RWPE1 (cell line): Measurements from ENCODE around the gene PLEKHO2.

ENCODE experiments used
- CTCF ChIA-PET: fragments of 350-600 bp; sonication (Branson Sonifier 250); formaldehyde crosslinking; extraction: SDS; loops from one replicate; lab custom pipeline; 2021; lab: Yijun Ruan, JAX
- POLR2A ChIA-PET: fragments of 400-600 bp; formaldehyde crosslinking; extraction: SDS; loops from one replicate; lab custom pipeline; 2020; ENCODE audit warnings: antibody characterized with exemption; ENCODE audit not compliant: low non-redundant PET; lab: Yijun Ruan, JAX
- DNase-seq: peaks from one replicate; pipeline ENCODE4 v3.0.0; 2012; ENCODE audit warnings: low spot score
- H3K27ac ChIP-seq: fragments of 450-650 bp; 2 replicates; pipeline ENCODE4 v1.5.1; 2017
- TF ChIP-seq, protein P1 (sequence below): fragments of 450-650 bp; conservative IDR thresholded peaks from 2 replicates; pipeline ENCODE4 v1.5.1; 2017; ENCODE audit warnings: low read depth, mild to moderate bottlenecking

Gene PLEKHO2

DNA sequence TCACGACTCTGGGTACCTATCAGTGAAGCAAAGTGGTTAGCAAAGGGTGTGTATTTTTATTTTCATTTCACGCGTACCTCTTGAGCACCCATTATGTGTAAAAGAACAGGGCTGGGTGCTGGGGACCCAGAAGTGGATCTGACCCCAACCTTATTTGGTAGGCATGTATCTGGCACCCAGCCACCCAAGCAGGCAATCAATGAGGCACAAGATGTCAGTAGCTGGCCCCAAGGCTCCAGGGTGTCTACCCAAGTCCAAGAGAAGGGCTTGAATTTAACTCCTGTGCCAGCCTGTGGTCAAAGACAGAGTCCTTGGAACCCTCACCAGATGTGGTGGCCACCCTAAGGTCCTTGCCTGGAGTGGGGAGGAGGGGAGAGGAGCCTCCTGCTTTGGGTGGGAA lies 5.7 kb downstream of the PLEKHO2 start:
- peak overlapping the region; percentile 92 for H3K27ac ChIP-seq
- TF ChIP-seq, protein P1, sequence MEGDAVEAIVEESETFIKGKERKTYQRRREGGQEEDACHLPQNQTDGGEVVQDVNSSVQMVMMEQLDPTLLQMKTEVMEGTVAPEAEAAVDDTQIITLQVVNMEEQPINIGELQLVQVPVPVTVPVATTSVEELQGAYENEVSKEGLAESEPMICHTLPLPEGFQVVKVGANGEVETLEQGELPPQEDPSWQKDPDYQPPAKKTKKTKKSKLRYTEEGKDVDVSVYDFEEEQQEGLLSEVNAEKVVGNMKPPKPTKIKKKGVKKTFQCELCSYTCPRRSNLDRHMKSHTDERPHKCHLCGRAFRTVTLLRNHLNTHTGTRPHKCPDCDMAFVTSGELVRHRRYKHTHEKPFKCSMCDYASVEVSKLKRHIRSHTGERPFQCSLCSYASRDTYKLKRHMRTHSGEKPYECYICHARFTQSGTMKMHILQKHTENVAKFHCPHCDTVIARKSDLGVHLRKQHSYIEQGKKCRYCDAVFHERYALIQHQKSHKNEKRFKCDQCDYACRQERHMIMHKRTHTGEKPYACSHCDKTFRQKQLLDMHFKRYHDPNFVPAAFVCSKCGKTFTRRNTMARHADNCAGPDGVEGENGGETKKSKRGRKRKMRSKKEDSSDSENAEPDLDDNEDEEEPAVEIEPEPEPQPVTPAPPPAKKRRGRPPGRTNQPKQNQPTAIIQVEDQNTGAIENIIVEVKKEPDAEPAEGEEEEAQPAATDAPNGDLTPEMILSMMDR, result no peak
- CTCF ChIA-PET, result no interaction called here
- POLR2A ChIA-PET, result no interaction called here
- DNase-seq, result no peak

GRCh38 chr15:64847876-64848716 lies 6.4 kb downstream of the PLEKHO2 start:
- TF ChIP-seq, protein P1, result no peak
- POLR2A ChIA-PET, result no interaction called here
- CTCF ChIA-PET, result interaction anchor here (0.6 kb wide), 1 partner anchor 388 kb away, joined by 3 read pairs; the partner anchor contains the start of gene ZNF609
- peak overlapping the region; percentile 92 for H3K27ac ChIP-seq
- no peak for DNase-seq

DNA sequence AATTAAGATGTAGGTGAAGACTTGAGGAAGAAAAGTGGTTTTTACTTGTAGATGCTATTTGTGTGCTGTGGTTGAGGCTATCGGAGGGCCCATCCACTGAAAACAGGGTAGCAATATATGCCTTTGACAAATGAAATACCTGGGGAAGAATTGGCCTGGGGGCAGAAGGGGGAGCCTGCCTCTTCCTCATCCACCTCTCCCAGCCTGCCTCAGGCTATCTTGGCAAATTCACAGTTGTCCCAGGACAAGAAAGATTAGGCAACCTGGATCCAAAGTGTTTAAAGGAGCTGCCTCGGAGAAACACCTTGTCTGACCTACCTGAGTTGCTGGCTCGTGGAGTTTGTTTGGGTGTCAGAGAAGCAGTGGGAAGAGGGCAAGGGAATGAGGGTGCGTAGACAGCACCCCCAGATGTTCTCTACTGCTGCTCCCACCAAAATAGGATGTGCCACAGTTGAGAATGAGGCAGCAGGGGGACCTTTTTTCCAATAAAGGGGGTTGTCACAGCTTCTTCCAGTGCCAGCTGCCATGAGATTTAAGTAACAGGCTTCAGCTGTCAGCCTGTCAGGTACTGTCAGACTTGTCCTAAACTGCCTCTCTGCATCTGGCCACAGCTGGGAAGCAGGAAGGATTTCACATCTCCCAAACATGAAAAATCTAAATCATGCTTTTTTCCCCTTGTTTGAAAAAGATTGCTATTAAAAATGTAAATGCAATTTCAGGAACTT lies 9.2 kb downstream of the PLEKHO2 start:
- CTCF ChIA-PET, result interaction anchor here (0.5 to 0.7 kb wide), 3 partner anchors 15 to 245 kb away, joined by 3 to 6 read pairs (median 3); no protein-coding TSS in a partner anchor
- TF ChIP-seq, protein P1, result no peak
- POLR2A ChIA-PET, result no interaction called here
- DNase-seq, result no peak
- H3K27ac ChIP-seq, result peak overlapping the region; percentile 69

- CTCF ChIA-PET, result interaction anchor here (0.5 to 0.7 kb wide), 4 partner anchors 16 to 244 kb away, joined by 3 to 6 read pairs (median 4); no protein-coding TSS in a partner anchor
- POLR2A ChIA-PET, result no interaction called here
- TF ChIP-seq, protein P1, result no peak
- DNase-seq, result no peak
- H3K27ac ChIP-seq, result peak overlapping the region; percentile 69
Measured at GRCh38 chr15:64851503-64851840, 9.8 kb downstream of the PLEKHO2 start.

DNA sequence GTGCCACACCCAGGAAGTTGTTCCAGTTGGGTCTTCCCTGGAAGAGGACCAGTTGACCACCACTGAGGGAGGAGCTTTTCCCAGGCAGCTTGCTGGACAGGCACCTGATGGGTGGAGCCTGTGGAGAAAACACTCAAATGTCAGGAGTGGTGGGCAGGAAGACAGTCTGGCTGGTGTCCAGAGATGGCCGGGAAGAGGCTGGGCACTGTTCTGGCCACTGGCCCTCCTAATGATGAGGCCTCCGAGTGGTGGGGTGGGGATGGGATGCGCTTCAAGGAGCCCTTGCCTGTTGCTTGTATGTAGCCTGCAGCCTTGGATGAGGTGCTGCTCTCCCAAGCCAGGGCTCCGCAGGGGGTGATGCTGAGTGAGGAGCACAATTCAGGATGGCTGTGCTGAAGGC lies 12.3 kb downstream of the PLEKHO2 start:
- no peak for DNase-seq
- POLR2A ChIA-PET, result no interaction called here
- CTCF ChIA-PET, result interaction anchor here (0.6 kb wide), 1 partner anchor 397 kb away, joined by 5 read pairs; no protein-coding TSS in a partner anchor
- TF ChIP-seq, protein P1, result no peak
- peak overlapping the region; percentile 86 for H3K27ac ChIP-seq

GRCh38 chr15:64854526-64854925 lies 12.8 kb downstream of the PLEKHO2 start:
- ChIA-PET CTCF (no interaction called here), POLR2A (no interaction called here)
- peak overlapping the region; percentile 86 for H3K27ac ChIP-seq
- TF ChIP-seq, protein P1, result no peak
- DNase-seq, result no peak
